HCT116 (cell line): ENCODE results near the gene BOLA3. TPM values are rescaled to one million over a fixed set of nuclear protein-coding genes. Genes with fewer than 3 reads are reported as not detected.

Experiments
- ATAC-seq: fragments of 200-7000 bp; cut with Tn5 transposase; 2 replicates; pipeline ENCODE4 v1.9.1; 2020; ENCODE audit warnings: mild to moderate bottlenecking, moderate library complexity
- BruUV-seq: library from RNA; stranded (reverse); fragments of 400-500 nt; replicated peaks from 2 replicates; lab custom pipeline; 2021; lab: Mats Ljungman, UMichigan
- CTCF ChIA-PET: fragments of 300-600 bp; sonication (Branson Sonifier 250); formaldehyde crosslinking; loops from one replicate; lab custom pipeline; 2021; ENCODE audit warnings: antibody characterized with exemption; lab: Charles Lee
- POLR2A ChIA-PET: fragments of 300-600, 350-600 bp; sonication (Branson Sonifier 250); formaldehyde crosslinking; loops from one replicate; lab custom pipeline; 2021; ENCODE audit warnings: antibody characterized with exemption; lab: Charles Lee
- RAD21 ChIA-PET, 2 experiments: fragments of 300-600 bp; sonication (Branson Sonifier 250); formaldehyde crosslinking; loops; one replicate each; lab custom pipeline; 2023; ENCODE audit warnings: low total read pairs in 2 of 2; ENCODE audit not compliant: uncharacterized antibody in 2 of 2, unreplicated experiment in 2 of 2, low non-redundant PET in 1 of 2; lab: Charles Lee
- DNase-seq: peaks from one replicate; pipeline ENCODE4 v3.0.0-alpha.2; 2010; ENCODE audit warnings: low read depth, low spot score
- H2AFZ ChIP-seq: fragments of 200-600 bp; shearing (Covaris generic), sonication (generic); 2 replicates; pipeline ENCODE4 v1.6.1; 2017; ENCODE audit warnings: low read depth, mixed run types, mixed read lengths, antibody characterized with exemption, low read length; ENCODE audit not compliant: poor library complexity, severe bottlenecking
- H3K27ac ChIP-seq: 2 replicates; pipeline ENCODE4 v1.5.1; 2012; ENCODE audit warnings: low read depth, low read length
- H3K27me3 ChIP-seq: fragments of 200-600 bp; sonication (generic); 2 replicates; pipeline ENCODE4 v1.6.1; 2016; ENCODE audit warnings: mixed run types, low read length, mixed read lengths; ENCODE audit not compliant: insufficient read depth
- H3K36me3 ChIP-seq, 2 experiments: fragments of 200-500 bp in 1 of 2; fragments of 200-600 bp in 1 of 2; sonication (Bioruptor generic) in 1 of 2; sonication (generic) in 1 of 2; 2 replicates each; pipeline versions ENCODE4 v1.5.1 to v1.6.1; 2014 to 2016; ENCODE audit warnings: low read length in 2 of 2, inconsistent platforms in 1 of 2, mixed read lengths in 1 of 2, mixed run types in 1 of 2; ENCODE audit not compliant: insufficient read depth in 2 of 2, control insufficient read depth in 1 of 2
- H3K4me1 ChIP-seq, 2 experiments: fragments of 200-600 bp in 1 of 2; sonication (generic) in 1 of 2; 2 replicates each; pipeline versions ENCODE4 v1.5.1 to v1.6.1; 2012 to 2017; ENCODE audit warnings: low read length in 2 of 2, inconsistent platforms in 1 of 2, mild to moderate bottlenecking in 1 of 2, mixed read lengths in 1 of 2, mixed run types in 1 of 2, moderate library complexity in 1 of 2; ENCODE audit not compliant: insufficient read depth in 2 of 2, control insufficient read depth in 1 of 2
- H3K4me2 ChIP-seq: fragments of 200-600 bp; sonication (generic); 2 replicates; pipeline ENCODE4 v1.6.1; 2017; ENCODE audit warnings: mixed run types, low read length, mixed read lengths
- H3K4me3 ChIP-seq, 2 experiments: fragments of 200-600 bp in 1 of 2; sonication (generic) in 1 of 2; replicated peaks in 1 of 2; 2 replicates each; pipeline ENCODE4 v1.5.1; 2011 to 2016; ENCODE audit warnings: low read length in 2 of 2, control low read depth in 1 of 2, low read depth in 1 of 2, mild to moderate bottlenecking in 1 of 2, mixed read lengths in 1 of 2, mixed run types in 1 of 2
- H3K79me2 ChIP-seq: fragments of 200-600 bp; sonication (generic); 2 replicates; pipeline ENCODE4 v1.6.1; 2017; ENCODE audit warnings: mild to moderate bottlenecking, mixed run types, low read length, moderate library complexity, mixed read lengths; ENCODE audit not compliant: insufficient read depth
- H3K9ac ChIP-seq: fragments of 200-600 bp; sonication (generic); 2 replicates; pipeline ENCODE4 v1.6.1; 2016; ENCODE audit warnings: low read length, mixed read lengths
- H3K9me2 ChIP-seq: fragments of 200-600 bp; sonication (generic), shearing (Covaris generic); 2 replicates; pipeline ENCODE4 v1.6.1; 2017; ENCODE audit warnings: mixed run types, mild to moderate bottlenecking, moderate library complexity; ENCODE audit not compliant: insufficient read depth
- H3K9me3 ChIP-seq, 2 experiments: fragments of 200-500 bp in 1 of 2; fragments of 200-600 bp in 1 of 2; sonication (Bioruptor generic) in 1 of 2; sonication (generic) in 1 of 2; 2 replicates each; pipeline ENCODE4 v1.6.1; 2014 to 2017; ENCODE audit warnings: low read length in 2 of 2, mixed read lengths in 2 of 2, inconsistent platforms in 1 of 2, low read depth in 1 of 2, mild to moderate bottlenecking in 1 of 2, mixed run types in 1 of 2, moderate library complexity in 1 of 2; ENCODE audit not compliant: control insufficient read depth in 1 of 2, insufficient read depth in 1 of 2
- H4K20me1 ChIP-seq: fragments of 200-600 bp; sonication (generic), shearing (Covaris generic); 2 replicates; pipeline ENCODE4 v1.6.1; 2017; ENCODE audit warnings: mixed run types, mild to moderate bottlenecking, moderate library complexity; ENCODE audit not compliant: insufficient read depth
- ATF3 ChIP-seq: IDR thresholded peaks from 2 replicates; pipeline ENCODE4 v1.6.1; 2012
- CBX3 ChIP-seq: IDR thresholded peaks from 2 replicates; pipeline ENCODE4 v1.6.1; 2012; ENCODE audit warnings: low read depth
- CTCF ChIP-seq, 3 experiments: fragments of 200-600 bp in 1 of 3; sonication (generic) in 1 of 3; IDR thresholded peaks in 2 of 3; conservative IDR thresholded peaks in 1 of 3; 2 replicates each; pipeline ENCODE4 v1.5.1; 2012 to 2017; ENCODE audit warnings: low read depth in 2 of 3, low read length in 2 of 3, antibody characterized with exemption in 1 of 3, borderline replicate concordance in 1 of 3, control low read depth in 1 of 3, mild to moderate bottlenecking in 1 of 3, mixed read lengths in 1 of 3, mixed run types in 1 of 3, moderate library complexity in 1 of 3; ENCODE audit not compliant: insufficient read depth in 1 of 3
- EGR1 ChIP-seq: IDR thresholded peaks from 2 replicates; pipeline ENCODE4 v1.6.1; 2012; ENCODE audit warnings: low read depth
- ELF1 ChIP-seq: IDR thresholded peaks from 2 replicates; pipeline ENCODE4 v1.6.1; 2012; ENCODE audit warnings: low read depth, borderline replicate concordance
- EZH2phosphoT487 ChIP-seq: fragments of 200-600 bp; IDR thresholded peaks from 2 replicates; pipeline ENCODE4 v1.6.1; 2018; ENCODE audit warnings: antibody characterized with exemption, borderline replicate concordance
- FOSL1 ChIP-seq: IDR thresholded peaks from 2 replicates; pipeline ENCODE4 v1.6.1; 2012; ENCODE audit warnings: low read depth
- JUND ChIP-seq: IDR thresholded peaks from 2 replicates; pipeline ENCODE4 v1.6.1; 2012
- MAX ChIP-seq: IDR thresholded peaks from 2 replicates; pipeline ENCODE4 v1.6.1; 2012
- POLR2A ChIP-seq: IDR thresholded peaks from 2 replicates; pipeline ENCODE4 v1.7.0; 2011; ENCODE audit warnings: borderline replicate concordance; ENCODE audit not compliant: insufficient read depth, insufficient read length; ENCODE audit errors: extremely low read depth
- POLR2AphosphoS5 ChIP-seq: IDR thresholded peaks from 2 replicates; pipeline ENCODE4 v1.6.1; 2011; ENCODE audit warnings: mild to moderate bottlenecking, low read depth, low read length, moderate library complexity
- REST ChIP-seq: IDR thresholded peaks from 2 replicates; pipeline ENCODE4 v1.6.1; 2012; ENCODE audit warnings: low read depth
- SIN3A ChIP-seq: IDR thresholded peaks from 2 replicates; pipeline ENCODE4 v1.6.1; 2012; ENCODE audit warnings: low read depth
- SRF ChIP-seq: IDR thresholded peaks from 2 replicates; pipeline ENCODE4 v1.6.1; 2012; ENCODE audit warnings: low read depth
- YY1 ChIP-seq: IDR thresholded peaks from 2 replicates; pipeline ENCODE4 v1.6.1; 2011; ENCODE audit warnings: low read length, low read depth, moderate library complexity, mild to moderate bottlenecking; ENCODE audit not compliant: insufficient replicate concordance; ENCODE audit errors: extremely low read depth
- ZBTB33 ChIP-seq: IDR thresholded peaks from 2 replicates; pipeline ENCODE4 v1.6.1; 2011; ENCODE audit warnings: mild to moderate bottlenecking, low read length, moderate library complexity; ENCODE audit not compliant: insufficient replicate concordance; ENCODE audit errors: extremely low read depth
- ZFX ChIP-seq: fragments of 450-650 bp; IDR thresholded peaks from 2 replicates; pipeline ENCODE4 v1.6.1; 2017
- ZNF274 ChIP-seq: fragments of 200-500 bp; sonication (Bioruptor generic); IDR thresholded peaks from 2 replicates; pipeline ENCODE4 v1.6.1; 2014; ENCODE audit warnings: mild to moderate bottlenecking, low read depth, low read length, inconsistent platforms
- intact Hi-C: fragments of 100-400 bp; cut with micrococcal nuclease; formaldehyde crosslinking; loops from 2 replicates; pipeline ENCODE4 v1.10.0; 2022
- total RNA-seq: library from RNA; stranded (reverse); gene quantifications from one replicate; pipeline ENCODE4 v1.2.1, GENCODE V29; 2021; ENCODE audit not compliant: unreplicated experiment

Gene BOLA3
- total RNA-seq, 1 experiment from 2014 or later, result 62.9 TPM

GRCh38 chr2:74178211-74179062 is 30.7 kb upstream of the BOLA3 start, which contains the start of gene MOB1A:
Gene MOB1A, minus strand, starts transcription at chr2:74178879. Its CDS starts 205 bp downstream, at chr2:74178674.
- Histone ChIP-seq H3K79me2 (peaks cover 50% of the 10 kb centered on the region), H3K4me1 (peaks cover 8 to 17% of the 10 kb centered on the region in 2 experiments; a peak in 3 of 4 replicates), H3K36me3 (no peaks in the 10 kb centered on the region; a peak in 1 of 4 replicates), H3K4me3 (peak within 1 kb of the TSS; percentile 79 to 91), H2AFZ (peak within 1 kb of the TSS; percentile 77), H3K27ac (peak within 1 kb of the TSS; percentile 95), H4K20me1 (no peaks in the 10 kb centered on the region), H3K27me3 (no peaks in the 10 kb centered on the region), H3K4me2 (peak within 1 kb of the TSS; percentile 82), H3K9ac (peak within 1 kb of the TSS; percentile 90), H3K9me3 (no peaks in the 10 kb centered on the region), H3K9me2 (no peaks in the 10 kb centered on the region)
- ChIA-PET CTCF (interaction anchor here (0.8 to 1.3 kb wide), 5 partner anchors 10 to 355 kb away, joined by 3 to 12 read pairs (median 6); partner anchors contain the start of gene STAMBP), RAD21 (interaction anchor here (0.7 kb wide), 2 partner anchors 31 to 352 kb away, joined by 3 read pairs; no protein-coding TSS in a partner anchor), POLR2A (interaction anchor here (0.8 to 1.3 kb wide), 4 partner anchors 9 to 31 kb away, joined by 3 to 5 read pairs (median 4); partner anchors contain the start of gene MTHFD2)
- peak; percentile 94 for DNase-seq
- no TSS peak for BruUV-seq
- peak; percentile 97 for ATAC-seq
- intact Hi-C loops, result no loop called here
- TF ChIP-seq CBX3, result no peak
- peak; percentile 95 for TF ChIP-seq ZBTB33
- TF ChIP-seq EZH2phosphoT487, result no peak
- no peak for TF ChIP-seq SRF
- TF ChIP-seq POLR2A, result peak; percentile 84
- TF ChIP-seq JUND, result no peak
- TF ChIP-seq SIN3A, result peak; percentile 58; the same call in 1 of the 2 replicates
- no peak for TF ChIP-seq REST
- peak; percentile 89 for TF ChIP-seq POLR2AphosphoS5
- TF ChIP-seq MAX, result no peak
- peak; percentile 56 for TF ChIP-seq YY1
- no peak for TF ChIP-seq CTCF (IDR thresholded peaks at IDR 0.05 in 2 of 3, conservative IDR thresholded peaks at IDR 0.05 in 1 of 3; ENCODE audit: borderline replicate concordance in 1 of 3, insufficient read depth in 1 of 3, low read depth in 2 of 3, low read length in 2 of 3)
- TF ChIP-seq EGR1, result 0 out of 2 replicates have a peak, but pooled peaks have one; percentile 30
- TF ChIP-seq FOSL1, result no peak
- peak; percentile 94 for TF ChIP-seq ZFX
- TF ChIP-seq ZNF274, result no peak
- peak; percentile 69 for TF ChIP-seq ELF1
- TF ChIP-seq ATF3, result no peak
